Mesenchymal stem cell (in vitro differentiated cells and primary cell): Measurements from ENCODE around the gene TRAPPC6A.

Experiments used
- DNase-seq: peaks from one replicate; pipeline ENCODE4 v3.0.0-alpha.2; 2013
- H2AFZ ChIP-seq: one replicate; pipeline ENCODE4 v1.6.1; 2013; ENCODE audit warnings: low read depth, mild to moderate bottlenecking, control low read depth, inconsistent platforms, low read length, moderate library complexity
- H2AK5ac ChIP-seq: 2 replicates; pipeline ENCODE4 v1.6.1; 2013; ENCODE audit warnings: low read length, moderate library complexity, mild to moderate bottlenecking, inconsistent platforms; ENCODE audit not compliant: severe bottlenecking
- H2BK120ac ChIP-seq: one replicate; pipeline ENCODE4 v1.6.1; 2013; ENCODE audit warnings: low read depth, mild to moderate bottlenecking, inconsistent platforms, low read length, moderate library complexity
- H2BK12ac ChIP-seq, 2 experiments: one replicate each; pipeline ENCODE4 v1.6.1; 2013; ENCODE audit warnings: inconsistent platforms in 2 of 2, low read length in 2 of 2, mild to moderate bottlenecking in 2 of 2, moderate library complexity in 2 of 2, control low read depth in 1 of 2
- H2BK15ac ChIP-seq: one replicate; pipeline ENCODE4 v1.6.1; 2013; ENCODE audit warnings: mild to moderate bottlenecking, low read depth, inconsistent platforms; ENCODE audit not compliant: poor library complexity, severe bottlenecking
- H2BK5ac ChIP-seq: 2 replicates; pipeline ENCODE4 v1.6.1; 2013; ENCODE audit warnings: low read depth, mild to moderate bottlenecking, low read length, control low read depth, inconsistent platforms; ENCODE audit not compliant: poor library complexity, severe bottlenecking
- H3K14ac ChIP-seq, 2 experiments: one replicate each; pipeline ENCODE4 v1.6.1; 2013; ENCODE audit warnings: inconsistent platforms in 2 of 2, low read length in 2 of 2, control low read depth in 1 of 2, mild to moderate bottlenecking in 1 of 2, moderate library complexity in 1 of 2
- H3K18ac ChIP-seq, 2 experiments: one replicate each; pipeline ENCODE4 v1.6.1; 2013; ENCODE audit warnings: inconsistent platforms in 2 of 2, low read length in 2 of 2, control low read depth in 1 of 2, low read depth in 1 of 2, mild to moderate bottlenecking in 1 of 2
- H3K23ac ChIP-seq, 2 experiments: one replicate each; pipeline ENCODE4 v1.6.1; 2013; ENCODE audit warnings: inconsistent platforms in 2 of 2, low read length in 2 of 2, mild to moderate bottlenecking in 2 of 2, moderate library complexity in 2 of 2, control low read depth in 1 of 2
- H3K27ac ChIP-seq: 2 replicates; pipeline ENCODE4 v1.5.1; 2013; ENCODE audit warnings: mild to moderate bottlenecking, moderate library complexity, low read length, control low read depth, inconsistent platforms; ENCODE audit not compliant: poor library complexity, severe bottlenecking
- H3K27me3 ChIP-seq, 2 experiments: 2 replicates each; pipeline versions ENCODE4 v1.6.1 to v1.7.0; 2013; ENCODE audit warnings: low read length in 2 of 2, mild to moderate bottlenecking in 2 of 2, moderate library complexity in 2 of 2, control low read depth in 1 of 2, inconsistent platforms in 1 of 2; ENCODE audit not compliant: control insufficient read depth in 1 of 2, insufficient read depth in 1 of 2
- H3K36me3 ChIP-seq, 2 experiments: 2 replicates each; pipeline versions ENCODE4 v1.6.1 to v1.7.0; 2013; ENCODE audit warnings: low read length in 2 of 2, control low read depth in 1 of 2, inconsistent platforms in 1 of 2, low read depth in 1 of 2, mild to moderate bottlenecking in 1 of 2; ENCODE audit not compliant: insufficient read depth in 2 of 2, control insufficient read depth in 1 of 2
- H3K4ac ChIP-seq, 2 experiments: one replicate each; pipeline ENCODE4 v1.6.1; 2013; ENCODE audit warnings: inconsistent platforms in 2 of 2, low read length in 2 of 2, mild to moderate bottlenecking in 2 of 2, moderate library complexity in 2 of 2, control low read depth in 1 of 2, low read depth in 1 of 2
- H3K4me1 ChIP-seq: 2 replicates; pipeline ENCODE4 v1.6.1; 2013; ENCODE audit warnings: low read depth, low read length, control low read depth; ENCODE audit not compliant: control insufficient read depth, insufficient read depth
- H3K4me2 ChIP-seq: 2 replicates; pipeline ENCODE4 v1.6.1; 2013; ENCODE audit warnings: low read length, mild to moderate bottlenecking, inconsistent platforms; ENCODE audit not compliant: poor library complexity, severe bottlenecking
- H3K4me3 ChIP-seq, 2 experiments: 2 replicates each; pipeline versions ENCODE4 v1.5.1 to v1.7.0; 2013; ENCODE audit warnings: low read length in 2 of 2, mild to moderate bottlenecking in 2 of 2, control low read depth in 1 of 2, low read depth in 1 of 2; ENCODE audit not compliant: insufficient read depth in 1 of 2
- H3K79me1 ChIP-seq: replicated peaks from 2 replicates; pipeline ENCODE4 v1.6.1; 2013; ENCODE audit warnings: mild to moderate bottlenecking, control low read depth, low read length, inconsistent platforms; ENCODE audit not compliant: poor library complexity, severe bottlenecking
- H3K9ac ChIP-seq: 2 replicates; pipeline ENCODE4 v1.7.0; 2013; ENCODE audit warnings: mild to moderate bottlenecking, low read length, moderate library complexity
- H3K9me3 ChIP-seq: 2 replicates; pipeline ENCODE4 v1.7.0; 2013; ENCODE audit warnings: mild to moderate bottlenecking, low read length; ENCODE audit not compliant: control insufficient read depth
- H4K8ac ChIP-seq: one replicate; pipeline ENCODE4 v1.6.1; 2013; ENCODE audit warnings: inconsistent platforms, mild to moderate bottlenecking, low read length, moderate library complexity
- H4K91ac ChIP-seq: one replicate; pipeline ENCODE4 v1.6.1; 2013; ENCODE audit warnings: mild to moderate bottlenecking, low read length, inconsistent platforms
- WGBS: methylation state at CpG from one replicate; pipeline ENCODE4 v1.1.7; 2013; ENCODE audit warnings: mixed read lengths; 5-methylcytosine and 5-hydroxymethylcytosine counted together

Gene TRAPPC6A

DNA sequence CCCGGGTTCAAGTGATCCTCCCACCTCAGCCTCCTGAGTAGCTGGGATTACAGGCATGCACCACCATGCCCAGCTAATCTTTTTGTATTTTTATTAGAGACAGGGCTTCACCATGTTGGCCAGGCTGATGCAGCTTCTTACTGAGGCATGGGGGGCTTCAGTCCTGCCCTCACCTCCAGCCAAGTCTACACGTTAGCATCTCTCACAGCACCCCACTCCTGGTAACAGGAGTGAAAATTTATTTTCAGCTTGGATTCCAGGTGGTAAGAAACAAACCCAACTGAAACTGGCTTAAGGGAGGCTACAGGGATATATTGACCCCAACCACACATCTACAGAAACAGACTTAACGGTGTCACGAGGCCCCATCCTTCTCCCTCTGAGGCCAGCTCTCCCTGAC is 27.9 kb downstream of the TRAPPC6A start:
- Histone ChIP-seq H3K36me3 (peaks cover 28 to 74% of the 10 kb centered on the region in 2 experiments), H3K4me2 (no peak overlapping the region), H3K79me1 (peaks cover 3% of the 10 kb centered on the region), H3K4ac (no peak overlapping the region), H3K9me3 (peaks cover 2% of the 10 kb centered on the region), H2AFZ (no peak overlapping the region), H3K4me1 (peaks cover 23% of the 10 kb centered on the region), H2BK120ac (no peak overlapping the region), H2AK5ac (no peak overlapping the region), H4K8ac (no peak overlapping the region), H3K4me3 (no peak overlapping the region), H3K9ac (no peak overlapping the region), H2BK15ac (no peak overlapping the region), H4K91ac (no peak overlapping the region), H3K14ac (no peak overlapping the region), H3K27me3 (peaks cover 12 to 26% of the 10 kb centered on the region in 2 experiments), H3K27ac (no peak overlapping the region), H2BK12ac (no peak overlapping the region), H3K23ac (no peak overlapping the region), H3K18ac (no peak overlapping the region), H2BK5ac (no peak overlapping the region)
- WGBS, result 96% methylated on average over 3 of the region's 4 CpGs
- DNase-seq, result no peak

GRCh38 chr19:45149129-45149528 is 28.9 kb downstream of the TRAPPC6A start:
- no peak overlapping the region for H2BK5ac ChIP-seq
- 92% methylated on average over 7 of the region's 9 CpGs for WGBS
- peaks cover 35 to 84% of the 10 kb centered on the region in 2 experiments for H3K36me3 ChIP-seq
- peaks cover 2% of the 10 kb centered on the region for H3K9me3 ChIP-seq
- H2BK15ac ChIP-seq, result no peak overlapping the region
- DNase-seq, result no peak
- no peak overlapping the region for H3K4me2 ChIP-seq
- no peak overlapping the region for H2BK120ac ChIP-seq
- H3K14ac ChIP-seq, result no peak overlapping the region
- H3K4me3 ChIP-seq, result no peak overlapping the region
- no peak overlapping the region for H3K23ac ChIP-seq
- no peak overlapping the region for H3K18ac ChIP-seq
- H4K8ac ChIP-seq, result no peak overlapping the region
- no peak overlapping the region for H2AFZ ChIP-seq
- H4K91ac ChIP-seq, result no peak overlapping the region
- no peak overlapping the region for H2BK12ac ChIP-seq
- no peak overlapping the region for H3K9ac ChIP-seq
- peaks cover 19% of the 10 kb centered on the region for H3K4me1 ChIP-seq
- no peak overlapping the region for H2AK5ac ChIP-seq
- H3K79me1 ChIP-seq, result peaks cover 6% of the 10 kb centered on the region
- peaks cover 7 to 24% of the 10 kb centered on the region in 2 experiments for H3K27me3 ChIP-seq
- no peak overlapping the region for H3K27ac ChIP-seq
- H3K4ac ChIP-seq, result no peak overlapping the region

DNA sequence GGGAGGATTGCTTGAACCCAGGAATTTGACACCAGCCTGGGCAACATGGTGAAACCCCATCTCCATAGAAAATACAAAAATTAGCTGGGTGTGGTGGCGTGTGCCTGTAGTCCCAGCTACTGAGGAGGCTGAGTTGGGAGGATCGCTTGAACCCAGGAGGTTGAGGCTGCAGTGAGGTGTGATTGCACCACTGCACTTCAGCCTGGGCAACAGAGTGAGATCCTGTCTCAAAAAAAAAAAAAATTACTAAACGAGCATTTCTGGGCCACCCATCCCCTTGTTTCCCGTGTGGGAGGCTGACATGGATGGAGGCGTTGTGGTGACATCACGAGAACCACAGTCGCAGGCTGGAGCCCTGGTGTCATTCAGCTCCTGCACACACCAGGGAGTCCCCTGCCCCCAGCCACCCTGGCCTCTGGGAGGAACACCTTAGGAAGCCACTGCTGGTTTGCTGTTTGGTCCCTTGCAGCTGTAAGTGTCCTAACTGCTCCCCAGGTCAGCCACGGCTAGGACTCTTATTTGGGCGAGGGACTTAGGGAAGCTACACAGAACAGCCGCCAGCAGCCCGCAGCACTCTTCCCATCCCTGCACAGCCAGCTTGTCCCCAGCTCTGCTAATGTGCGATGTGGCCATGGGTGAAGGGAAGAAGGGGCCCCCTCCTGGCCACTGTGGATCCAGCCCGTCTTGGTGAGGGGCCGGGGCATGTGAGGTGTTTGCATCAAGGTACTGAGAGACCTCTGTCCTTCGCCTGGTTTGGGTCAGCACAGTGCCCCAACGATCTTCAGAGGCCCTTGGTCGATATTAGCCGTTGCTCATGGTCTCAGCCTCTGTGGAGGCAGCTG is 30.0 kb downstream of the TRAPPC6A start:
- Histone ChIP-seq H3K18ac (no peak overlapping the region), H3K23ac (no peak overlapping the region), H3K4me1 (peaks cover 8% of the 10 kb centered on the region), H3K4ac (no peak overlapping the region), H2BK12ac (no peak overlapping the region), H3K4me3 (no peak overlapping the region), H3K9me3 (peaks cover 2% of the 10 kb centered on the region), H4K91ac (no peak overlapping the region), H2AK5ac (no peak overlapping the region), H3K79me1 (peaks cover 9% of the 10 kb centered on the region), H3K14ac (no peak overlapping the region), H2BK120ac (no peak overlapping the region), H3K27me3 (peaks cover 3 to 16% of the 10 kb centered on the region in 2 experiments), H2BK5ac (no peak overlapping the region), H3K27ac (no peak overlapping the region), H4K8ac (no peak overlapping the region), H2BK15ac (no peak overlapping the region), H3K9ac (no peak overlapping the region), H3K4me2 (no peak overlapping the region), H2AFZ (no peak overlapping the region), H3K36me3 (peaks cover 36 to 84% of the 10 kb centered on the region in 2 experiments)
- DNase-seq, result no peak
- WGBS, result 85% methylated on average over 17 of the region's 18 CpGs

GRCh38 chr19:45146741-45147205 is 31.3 kb downstream of the TRAPPC6A start:
- no peak overlapping the region for H3K14ac ChIP-seq
- no peak overlapping the region for H3K4ac ChIP-seq
- peak overlapping the region; percentile 5 for H4K8ac ChIP-seq
- H2BK15ac ChIP-seq, result no peak overlapping the region
- H3K27me3 ChIP-seq, result peaks cover 0 to 4% of the 10 kb centered on the region in 2 experiments
- H3K23ac ChIP-seq, result peak overlapping the region in 1 of 2 experiments; percentile 47
- no peak overlapping the region for H3K27ac ChIP-seq
- H2AK5ac ChIP-seq, result no peak overlapping the region
- H3K4me3 ChIP-seq, result no peak overlapping the region
- no peak overlapping the region for H2AFZ ChIP-seq
- H3K18ac ChIP-seq, result no peak overlapping the region
- no peak overlapping the region for H2BK120ac ChIP-seq
- WGBS, result 72% methylated on average over 17 of the region's 18 CpGs
- peaks cover 2% of the 10 kb centered on the region for H3K9me3 ChIP-seq
- no peak overlapping the region for H4K91ac ChIP-seq
- H2BK5ac ChIP-seq, result no peak overlapping the region
- no peak overlapping the region for H2BK12ac ChIP-seq
- H3K4me2 ChIP-seq, result no peak overlapping the region
- peaks cover 19% of the 10 kb centered on the region for H3K79me1 ChIP-seq
- peaks cover 2% of the 10 kb centered on the region for H3K4me1 ChIP-seq
- peaks cover 49 to 84% of the 10 kb centered on the region in 2 experiments for H3K36me3 ChIP-seq
- H3K9ac ChIP-seq, result no peak overlapping the region
- no peak for DNase-seq
